HL-60 (cell line): ENCODE data around the gene GPN1.
A peak's percentile ranks its signal among the peaks of the same experiment; 100 is the strongest.
"Not testable (repeated sequence)": the region's sequence is repeated elsewhere in the genome, so short reads cannot be mapped to it uniquely, and the experiment has no call there.

Experiments used
- DNase-seq, 2 experiments: peaks; one replicate each; pipeline ENCODE4 v3.0.0-alpha.2; 2010 to 2020; ENCODE audit warnings: low read depth in 1 of 2, low spot score in 1 of 2
- H3K27ac ChIP-seq: fragments of 250-450 bp; sonication (Bioruptor Pico); replicated peaks from 2 replicates; pipeline ENCODE4 v1.5.1; 2020; ENCODE audit warnings: mild to moderate bottlenecking, moderate library complexity
- H3K27me3 ChIP-seq: fragments of 250-450 bp; sonication (Bioruptor Pico); 2 replicates; pipeline ENCODE4 v1.5.1; 2021; ENCODE audit warnings: mild to moderate bottlenecking, moderate library complexity; ENCODE audit not compliant: insufficient read depth, poor library complexity, severe bottlenecking
- H3K4me3 ChIP-seq: replicated peaks from 2 replicates; pipeline ENCODE4 v1.5.1; 2011; ENCODE audit warnings: mild to moderate bottlenecking, control low read depth, low read length; ENCODE audit not compliant: insufficient read depth
- GABPA ChIP-seq: IDR thresholded peaks from 2 replicates; pipeline ENCODE4 v1.6.1; 2012; ENCODE audit warnings: low read depth
- POLR2AphosphoS5 ChIP-seq: IDR thresholded peaks from 2 replicates; pipeline ENCODE4 v1.6.1; 2012; ENCODE audit warnings: low read depth
- SPI1 ChIP-seq: IDR thresholded peaks from 2 replicates; pipeline ENCODE4 v1.6.1; 2012; ENCODE audit warnings: low read depth, mild to moderate bottlenecking, borderline replicate concordance
- TF ChIP-seq, protein P1 (sequence below): IDR thresholded peaks from 2 replicates; pipeline ENCODE4 v1.6.1; 2012; ENCODE audit warnings: low read depth; ENCODE audit not compliant: insufficient replicate concordance
- TF ChIP-seq, protein P2 (sequence below): IDR thresholded peaks from one replicate; pipeline ENCODE4 v1.5.1; 2011; ENCODE audit warnings: low read length, control low read depth, inconsistent platforms; ENCODE audit not compliant: insufficient read depth

The GPN1 gene

DNA sequence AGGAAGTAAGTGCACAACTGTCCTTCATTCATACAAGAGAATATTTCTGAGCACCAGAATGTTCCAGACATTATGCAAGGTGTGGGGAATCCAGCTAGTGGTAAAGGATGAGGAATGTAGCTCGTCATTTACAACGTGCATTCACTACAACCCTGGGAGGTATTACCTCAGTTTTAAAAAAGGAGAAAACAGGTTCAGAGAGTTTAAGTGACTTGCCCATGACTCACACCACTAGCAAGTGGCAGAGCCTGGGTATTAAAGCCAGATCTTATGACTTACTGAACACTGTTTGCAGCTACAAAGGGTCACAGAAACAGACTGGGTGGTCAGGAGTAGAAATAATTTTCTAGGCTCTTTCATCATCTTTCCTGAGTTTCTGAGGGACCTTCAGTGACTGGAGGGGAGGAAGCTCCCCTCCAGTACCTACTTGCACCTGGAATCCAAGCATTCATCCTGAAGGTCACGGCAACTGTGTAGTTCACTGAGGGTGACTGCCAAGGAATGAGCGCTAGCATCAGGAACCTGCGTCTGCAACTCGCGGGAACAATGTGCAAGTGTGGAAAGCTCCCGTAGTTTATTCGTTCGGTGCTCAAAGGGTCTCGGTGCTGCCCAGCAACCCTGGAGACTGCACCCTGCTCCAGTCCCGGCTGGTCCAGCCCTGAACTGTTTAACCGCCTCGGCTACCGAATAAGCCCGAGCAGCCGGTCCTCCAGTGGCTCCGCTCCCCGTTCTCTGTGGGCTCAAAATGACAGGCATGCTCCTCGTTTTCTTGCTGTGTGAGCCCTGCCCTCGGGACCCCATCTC lies 685 bp upstream of the GPN1 start:
- Histone ChIP-seq H3K27me3 (no peaks in the 10 kb centered on the region), H3K27ac (peak overlapping the region; percentile 85), H3K4me3 (peak overlapping the region; percentile 81)
- peak; percentile 26 to 35 for DNase-seq
- TF ChIP-seq, protein P1, sequence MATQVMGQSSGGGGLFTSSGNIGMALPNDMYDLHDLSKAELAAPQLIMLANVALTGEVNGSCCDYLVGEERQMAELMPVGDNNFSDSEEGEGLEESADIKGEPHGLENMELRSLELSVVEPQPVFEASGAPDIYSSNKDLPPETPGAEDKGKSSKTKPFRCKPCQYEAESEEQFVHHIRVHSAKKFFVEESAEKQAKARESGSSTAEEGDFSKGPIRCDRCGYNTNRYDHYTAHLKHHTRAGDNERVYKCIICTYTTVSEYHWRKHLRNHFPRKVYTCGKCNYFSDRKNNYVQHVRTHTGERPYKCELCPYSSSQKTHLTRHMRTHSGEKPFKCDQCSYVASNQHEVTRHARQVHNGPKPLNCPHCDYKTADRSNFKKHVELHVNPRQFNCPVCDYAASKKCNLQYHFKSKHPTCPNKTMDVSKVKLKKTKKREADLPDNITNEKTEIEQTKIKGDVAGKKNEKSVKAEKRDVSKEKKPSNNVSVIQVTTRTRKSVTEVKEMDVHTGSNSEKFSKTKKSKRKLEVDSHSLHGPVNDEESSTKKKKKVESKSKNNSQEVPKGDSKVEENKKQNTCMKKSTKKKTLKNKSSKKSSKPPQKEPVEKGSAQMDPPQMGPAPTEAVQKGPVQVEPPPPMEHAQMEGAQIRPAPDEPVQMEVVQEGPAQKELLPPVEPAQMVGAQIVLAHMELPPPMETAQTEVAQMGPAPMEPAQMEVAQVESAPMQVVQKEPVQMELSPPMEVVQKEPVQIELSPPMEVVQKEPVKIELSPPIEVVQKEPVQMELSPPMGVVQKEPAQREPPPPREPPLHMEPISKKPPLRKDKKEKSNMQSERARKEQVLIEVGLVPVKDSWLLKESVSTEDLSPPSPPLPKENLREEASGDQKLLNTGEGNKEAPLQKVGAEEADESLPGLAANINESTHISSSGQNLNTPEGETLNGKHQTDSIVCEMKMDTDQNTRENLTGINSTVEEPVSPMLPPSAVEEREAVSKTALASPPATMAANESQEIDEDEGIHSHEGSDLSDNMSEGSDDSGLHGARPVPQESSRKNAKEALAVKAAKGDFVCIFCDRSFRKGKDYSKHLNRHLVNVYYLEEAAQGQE, result no peak
- TF ChIP-seq, protein P2, sequence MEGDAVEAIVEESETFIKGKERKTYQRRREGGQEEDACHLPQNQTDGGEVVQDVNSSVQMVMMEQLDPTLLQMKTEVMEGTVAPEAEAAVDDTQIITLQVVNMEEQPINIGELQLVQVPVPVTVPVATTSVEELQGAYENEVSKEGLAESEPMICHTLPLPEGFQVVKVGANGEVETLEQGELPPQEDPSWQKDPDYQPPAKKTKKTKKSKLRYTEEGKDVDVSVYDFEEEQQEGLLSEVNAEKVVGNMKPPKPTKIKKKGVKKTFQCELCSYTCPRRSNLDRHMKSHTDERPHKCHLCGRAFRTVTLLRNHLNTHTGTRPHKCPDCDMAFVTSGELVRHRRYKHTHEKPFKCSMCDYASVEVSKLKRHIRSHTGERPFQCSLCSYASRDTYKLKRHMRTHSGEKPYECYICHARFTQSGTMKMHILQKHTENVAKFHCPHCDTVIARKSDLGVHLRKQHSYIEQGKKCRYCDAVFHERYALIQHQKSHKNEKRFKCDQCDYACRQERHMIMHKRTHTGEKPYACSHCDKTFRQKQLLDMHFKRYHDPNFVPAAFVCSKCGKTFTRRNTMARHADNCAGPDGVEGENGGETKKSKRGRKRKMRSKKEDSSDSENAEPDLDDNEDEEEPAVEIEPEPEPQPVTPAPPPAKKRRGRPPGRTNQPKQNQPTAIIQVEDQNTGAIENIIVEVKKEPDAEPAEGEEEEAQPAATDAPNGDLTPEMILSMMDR, result no peak
- TF ChIP-seq GABPA (no peak), SPI1 (no peak), POLR2AphosphoS5 (no peak)

DNA sequence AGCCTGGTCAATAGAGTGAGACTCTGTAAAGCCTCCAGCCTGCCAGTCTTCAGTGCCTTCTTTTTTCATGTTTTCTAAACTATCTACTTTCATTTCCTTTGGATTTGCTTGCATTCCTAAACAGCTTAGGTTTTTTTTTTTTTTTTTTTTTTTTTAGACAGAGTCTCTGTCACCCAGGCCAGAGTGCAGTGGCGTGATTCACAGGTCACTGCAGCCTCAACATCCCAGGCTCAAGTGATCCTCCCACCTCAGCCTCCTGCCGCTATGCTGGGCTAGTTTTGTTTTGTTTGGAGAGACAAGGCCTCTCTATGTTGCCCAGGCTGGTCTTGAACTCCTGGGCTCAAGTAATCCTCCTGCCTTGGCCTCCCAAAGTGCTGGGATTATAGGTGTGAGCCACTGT lies 1.4 kb downstream of the GPN1 start:
- not testable (repeated sequence) for H3K27ac ChIP-seq, H3K4me3 ChIP-seq, H3K27me3 ChIP-seq, DNase-seq

DNA sequence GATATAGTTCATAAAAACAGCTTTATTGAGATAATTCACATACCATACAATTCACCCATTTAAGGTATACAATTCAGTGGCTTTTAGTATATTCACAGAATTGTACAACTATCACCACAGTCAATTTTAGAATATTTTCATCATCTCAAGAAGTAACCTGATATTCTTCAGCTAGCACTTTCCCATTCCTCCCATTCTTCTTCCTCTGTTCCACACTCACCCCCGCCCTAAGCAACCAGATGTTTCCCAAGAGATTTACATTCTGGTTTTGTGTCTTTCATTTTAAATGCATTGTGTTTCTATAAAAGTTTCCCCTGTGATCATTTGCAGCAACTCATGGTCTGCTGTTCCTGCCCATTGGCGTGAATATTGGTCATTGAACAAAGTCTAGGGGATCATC lies 5.4 kb downstream of the GPN1 start:
- no peak for DNase-seq
- H3K27ac ChIP-seq, result no peak overlapping the region
- no peaks in the 10 kb centered on the region for H3K27me3 ChIP-seq
- H3K4me3 ChIP-seq, result no peak overlapping the region
- TF ChIP-seq, protein P2, result no peak
- TF ChIP-seq GABPA (no peak), SPI1 (no peak), POLR2AphosphoS5 (no peak)
- TF ChIP-seq, protein P1, result no peak

DNA sequence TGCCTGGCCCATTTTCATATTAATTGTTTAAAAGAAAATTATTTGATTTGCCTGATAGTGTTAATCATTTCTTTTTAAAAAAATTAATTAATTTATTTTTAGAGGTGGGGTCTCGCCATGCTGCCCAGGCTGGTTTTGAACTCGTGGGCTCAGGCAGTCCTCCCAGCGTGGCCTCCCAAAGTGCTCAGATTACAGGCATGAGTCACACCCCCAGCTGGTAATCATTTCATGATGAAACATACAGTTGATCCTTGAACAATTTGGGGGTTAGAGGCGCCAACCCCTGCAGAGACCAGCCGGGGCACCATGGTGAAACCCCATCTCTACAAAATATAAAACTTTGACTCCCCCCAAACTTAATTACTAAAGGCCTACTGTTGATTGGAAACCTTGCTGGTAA lies 7.9 kb downstream of the GPN1 start:
- Histone ChIP-seq H3K27ac (no peak overlapping the region), H3K27me3 (no peaks in the 10 kb centered on the region), H3K4me3 (no peak overlapping the region)
- no peak for DNase-seq
- TF ChIP-seq SPI1 (no peak), POLR2AphosphoS5 (no peak), GABPA (no peak)
- TF ChIP-seq, protein P2, result no peak
- TF ChIP-seq, protein P1, result no peak
